ENCODE data around the gene CASZ1.

DNA sequence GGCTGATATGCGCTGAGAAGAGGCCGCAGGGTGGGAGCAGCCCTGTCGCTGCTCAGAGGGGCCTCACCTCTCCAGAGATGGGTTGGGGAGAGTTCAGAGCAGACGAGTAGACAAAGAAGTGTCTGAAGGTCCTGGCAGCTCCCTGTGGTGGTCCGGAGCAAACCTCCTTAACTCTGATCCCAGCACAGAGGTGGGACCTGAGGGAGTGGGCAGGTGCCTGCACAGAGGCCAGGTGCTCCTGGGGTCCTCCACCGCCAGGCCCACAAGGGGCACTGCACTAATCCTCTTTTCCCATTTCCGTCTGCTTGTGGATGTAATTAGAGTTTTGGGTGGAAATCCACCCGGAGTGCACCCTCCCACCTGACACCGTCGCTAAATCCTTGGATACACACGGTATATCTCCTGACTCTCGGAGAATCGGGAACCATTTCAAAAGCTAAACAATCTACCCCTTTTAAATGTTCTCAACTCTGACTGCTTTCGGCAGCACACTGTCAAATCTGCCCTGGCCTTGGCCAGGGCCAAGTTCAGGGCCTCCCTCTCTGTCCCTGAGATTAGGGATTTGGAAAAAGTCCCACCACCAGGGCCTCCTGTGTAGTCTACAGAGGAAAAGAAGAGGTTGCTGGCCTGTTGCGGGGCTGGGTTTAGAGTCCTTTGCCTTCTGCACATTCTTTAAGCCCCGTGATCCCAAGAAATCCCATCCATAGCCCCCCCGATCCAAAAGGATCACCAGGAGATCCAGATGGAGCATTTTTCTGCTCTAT lies 22.4 kb downstream of the CASZ1 start:
- TF ChIP-seq, protein P1, sequence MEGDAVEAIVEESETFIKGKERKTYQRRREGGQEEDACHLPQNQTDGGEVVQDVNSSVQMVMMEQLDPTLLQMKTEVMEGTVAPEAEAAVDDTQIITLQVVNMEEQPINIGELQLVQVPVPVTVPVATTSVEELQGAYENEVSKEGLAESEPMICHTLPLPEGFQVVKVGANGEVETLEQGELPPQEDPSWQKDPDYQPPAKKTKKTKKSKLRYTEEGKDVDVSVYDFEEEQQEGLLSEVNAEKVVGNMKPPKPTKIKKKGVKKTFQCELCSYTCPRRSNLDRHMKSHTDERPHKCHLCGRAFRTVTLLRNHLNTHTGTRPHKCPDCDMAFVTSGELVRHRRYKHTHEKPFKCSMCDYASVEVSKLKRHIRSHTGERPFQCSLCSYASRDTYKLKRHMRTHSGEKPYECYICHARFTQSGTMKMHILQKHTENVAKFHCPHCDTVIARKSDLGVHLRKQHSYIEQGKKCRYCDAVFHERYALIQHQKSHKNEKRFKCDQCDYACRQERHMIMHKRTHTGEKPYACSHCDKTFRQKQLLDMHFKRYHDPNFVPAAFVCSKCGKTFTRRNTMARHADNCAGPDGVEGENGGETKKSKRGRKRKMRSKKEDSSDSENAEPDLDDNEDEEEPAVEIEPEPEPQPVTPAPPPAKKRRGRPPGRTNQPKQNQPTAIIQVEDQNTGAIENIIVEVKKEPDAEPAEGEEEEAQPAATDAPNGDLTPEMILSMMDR (IDR thresholded peaks at IDR 0.05): no peak
- TF ChIP-seq POLR2AphosphoS5 (IDR thresholded peaks at IDR 0.05) (no peak), POLR2A (IDR thresholded peaks at IDR 0.05) (no peak), EP300 (IDR thresholded peaks at IDR 0.05; ENCODE audit: low read depth) (no peak)
